IPS-15b (cell line): ENCODE results near the gene SNRNP27.
"Not testable (repeated sequence)": the region's sequence is repeated elsewhere in the genome, so short reads cannot be mapped to it uniquely, and the experiment has no call there.

ENCODE experiments used
- H3K27me3 ChIP-seq: one replicate; pipeline ENCODE4 v1.6.1; 2013; ENCODE audit warnings: low read length; ENCODE audit not compliant: control insufficient read depth, insufficient read depth
- H3K36me3 ChIP-seq: one replicate; pipeline ENCODE4 v1.6.1; 2013; ENCODE audit warnings: low read length; ENCODE audit not compliant: control insufficient read depth, insufficient read depth
- H3K4me1 ChIP-seq: one replicate; pipeline ENCODE4 v1.6.1; 2013; ENCODE audit warnings: mild to moderate bottlenecking, low read length; ENCODE audit not compliant: control insufficient read depth, insufficient read depth
- H3K4me3 ChIP-seq: one replicate; pipeline ENCODE4 v1.5.1; 2013; ENCODE audit warnings: low read depth, low read length
- H3K9ac ChIP-seq: one replicate; pipeline ENCODE4 v1.6.1; 2013; ENCODE audit warnings: low read depth, mild to moderate bottlenecking, low read length
- H3K9me3 ChIP-seq: one replicate; pipeline ENCODE4 v1.6.1; 2013; ENCODE audit warnings: mild to moderate bottlenecking, low read length; ENCODE audit not compliant: control insufficient read depth, insufficient read depth

The SNRNP27 gene

GRCh38 chr2:69892838-69893424 is 825 bp upstream of the SNRNP27 start:
- H3K9me3 ChIP-seq, H3K36me3 ChIP-seq, H3K9ac ChIP-seq, H3K4me1 ChIP-seq, H3K27me3 ChIP-seq: not testable (repeated sequence)
- H3K4me3 ChIP-seq, result peak overlapping the region; percentile 91

DNA sequence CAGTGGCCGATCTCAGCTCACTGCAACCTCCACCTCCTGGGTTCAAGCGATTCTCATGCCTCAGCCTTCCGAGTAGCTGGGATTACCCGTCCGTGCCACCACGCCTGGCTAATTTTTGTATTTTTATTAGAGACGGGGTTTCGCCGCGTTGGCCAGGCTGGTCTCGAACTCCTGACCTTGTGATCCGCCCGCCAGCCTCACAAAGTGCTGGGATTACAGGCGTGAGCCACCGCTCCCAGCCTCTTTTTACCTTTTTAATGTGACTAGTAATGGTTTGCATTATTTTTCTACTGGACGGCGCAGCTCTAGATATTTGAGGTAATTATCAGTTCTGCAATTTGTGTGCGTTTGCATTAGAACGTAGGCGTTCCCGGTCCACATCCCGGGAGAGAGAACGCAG is 981 bp downstream of the SNRNP27 start:
- H3K9me3 ChIP-seq, H3K27me3 ChIP-seq, H3K36me3 ChIP-seq, H3K4me1 ChIP-seq: not testable (repeated sequence)
- Histone ChIP-seq H3K4me3 (peak overlapping the region; percentile 91), H3K9ac (peak overlapping the region; percentile 94)

GRCh38 chr2:69902213-69902922 is 8.6 kb downstream of the SNRNP27 start:
- H3K27me3 ChIP-seq, result no peaks in the 10 kb centered on the region
- H3K9me3 ChIP-seq, result no peaks in the 10 kb centered on the region
- H3K4me3 ChIP-seq, result no peak overlapping the region
- no peak overlapping the region for H3K9ac ChIP-seq
- H3K36me3 ChIP-seq, result peaks cover 13% of the 10 kb centered on the region
- H3K4me1 ChIP-seq, result no peaks in the 10 kb centered on the region

GRCh38 chr2:69907216-69907615 is 13.5 kb downstream of the SNRNP27 start:
- peaks cover 10% of the 10 kb centered on the region for H3K36me3 ChIP-seq
- no peaks in the 10 kb centered on the region for H3K9me3 ChIP-seq
- H3K9ac ChIP-seq, result no peak overlapping the region
- H3K4me1 ChIP-seq, result no peaks in the 10 kb centered on the region
- no peak overlapping the region for H3K4me3 ChIP-seq
- no peaks in the 10 kb centered on the region for H3K27me3 ChIP-seq

- Histone ChIP-seq H3K4me1 (no peaks in the 10 kb centered on the region), H3K9ac (no peak overlapping the region), H3K36me3 (peaks cover 3% of the 10 kb centered on the region), H3K9me3 (no peaks in the 10 kb centered on the region), H3K27me3 (no peaks in the 10 kb centered on the region), H3K4me3 (no peak overlapping the region)
Measured at GRCh38 chr2:69911985-69912563, 18.3 kb downstream of the SNRNP27 start.

DNA sequence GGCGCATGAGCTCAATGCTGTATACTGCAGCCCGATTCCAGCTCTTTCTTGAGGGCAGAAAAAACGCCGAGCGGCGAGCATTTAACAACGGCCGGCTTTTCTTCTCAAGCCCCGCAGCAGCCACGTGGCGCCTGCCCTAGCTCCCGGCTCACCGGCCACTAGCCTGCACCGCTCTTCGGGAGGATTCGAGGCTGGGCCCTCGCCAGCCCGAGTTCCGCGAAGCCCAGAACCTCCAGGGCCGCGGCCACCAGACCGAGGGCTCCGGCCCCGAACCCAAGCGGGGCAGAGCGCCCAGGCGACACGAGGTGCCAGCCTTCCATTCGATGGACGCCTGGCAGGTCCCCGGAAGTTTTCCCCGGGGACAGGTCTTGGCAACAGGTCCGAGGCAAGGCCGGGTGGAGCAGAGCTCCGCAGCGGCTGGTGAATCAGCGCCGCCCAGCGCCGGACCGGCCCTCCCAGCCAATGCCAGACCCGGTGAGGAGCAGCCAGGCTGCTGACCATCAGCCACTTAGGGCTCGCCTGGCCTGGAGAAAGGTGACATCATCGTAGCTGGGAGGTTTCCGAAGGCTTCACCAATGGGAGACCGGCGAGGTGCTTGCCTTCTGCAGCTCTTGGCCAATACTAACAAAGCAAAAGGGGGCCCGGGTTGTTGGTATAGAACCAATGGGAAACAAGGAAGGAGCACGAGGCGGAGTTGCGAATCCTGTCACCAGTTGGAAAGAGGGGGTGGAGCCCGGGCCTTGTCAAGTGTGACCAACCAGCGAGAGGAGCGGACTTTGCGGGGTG is 20.6 kb downstream of the SNRNP27 start:
- Histone ChIP-seq H3K9ac (peak overlapping the region; percentile 87), H3K4me1 (no peaks in the 10 kb centered on the region), H3K36me3 (no peaks in the 10 kb centered on the region), H3K9me3 (no peaks in the 10 kb centered on the region), H3K4me3 (peak overlapping the region; percentile 66), H3K27me3 (no peaks in the 10 kb centered on the region)

DNA sequence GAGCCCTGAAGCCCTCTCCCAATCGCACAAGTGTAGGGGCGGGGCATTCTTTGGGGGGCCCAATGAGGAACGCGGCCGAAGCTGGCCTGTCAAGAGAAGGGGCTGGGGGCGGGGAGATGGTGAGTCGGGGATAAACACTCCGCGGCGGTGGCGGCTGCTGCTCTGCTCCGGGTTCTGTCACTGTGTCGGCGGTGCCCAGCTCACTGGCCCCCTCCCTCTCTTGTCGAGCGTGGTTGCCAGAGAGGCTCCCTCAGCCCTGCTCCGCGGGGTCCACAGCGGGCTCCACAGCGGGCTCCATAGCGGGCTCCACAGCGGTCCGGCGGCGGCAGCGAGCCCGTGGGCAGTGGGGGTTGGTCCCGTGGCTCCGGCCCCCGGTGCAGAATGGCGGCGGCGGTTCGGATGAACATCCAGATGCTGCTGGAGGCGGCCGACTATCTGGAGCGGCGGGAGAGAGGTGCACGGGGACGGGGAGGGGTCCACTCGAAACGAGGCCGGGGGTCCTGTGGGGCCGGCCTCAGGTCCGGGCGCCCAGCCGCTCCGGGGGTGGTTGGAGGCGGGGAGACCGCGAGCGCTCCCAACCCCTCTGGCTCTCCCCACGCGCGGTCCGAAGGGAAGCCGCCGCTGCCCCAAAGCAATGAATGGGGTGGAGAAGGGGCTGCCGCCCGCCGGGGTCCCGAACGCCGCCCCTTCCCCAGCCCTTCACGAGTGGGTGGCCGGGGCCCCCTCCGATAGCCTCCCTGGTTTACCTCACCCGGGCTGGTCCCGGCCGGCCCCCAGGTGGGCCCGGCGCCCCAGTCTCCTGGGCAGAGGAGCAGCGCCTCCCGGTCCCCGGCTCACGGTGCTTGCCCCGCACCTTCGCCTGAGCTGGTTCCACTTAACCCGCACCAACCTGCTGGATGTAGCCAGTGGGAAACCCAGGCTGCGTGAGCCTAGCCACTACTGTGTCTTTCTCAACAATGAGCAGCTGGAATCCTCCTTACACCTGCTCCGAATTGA is 21.5 kb downstream of the SNRNP27 start, which contains the start of gene MXD1:
Gene MXD1, plus strand, starts transcription at position 160 of the 996 bp plus-strand sequence. Its CDS starts 222 bp downstream, at position 382.
- Histone ChIP-seq H3K4me3 (peak within 1 kb of the TSS; percentile 66), H3K27me3 (no peaks in the 10 kb centered on the region), H3K4me1 (no peaks in the 10 kb centered on the region), H3K9me3 (no peaks in the 10 kb centered on the region), H3K36me3 (no peaks in the 10 kb centered on the region), H3K9ac (peak within 1 kb of the TSS; percentile 87)

DNA sequence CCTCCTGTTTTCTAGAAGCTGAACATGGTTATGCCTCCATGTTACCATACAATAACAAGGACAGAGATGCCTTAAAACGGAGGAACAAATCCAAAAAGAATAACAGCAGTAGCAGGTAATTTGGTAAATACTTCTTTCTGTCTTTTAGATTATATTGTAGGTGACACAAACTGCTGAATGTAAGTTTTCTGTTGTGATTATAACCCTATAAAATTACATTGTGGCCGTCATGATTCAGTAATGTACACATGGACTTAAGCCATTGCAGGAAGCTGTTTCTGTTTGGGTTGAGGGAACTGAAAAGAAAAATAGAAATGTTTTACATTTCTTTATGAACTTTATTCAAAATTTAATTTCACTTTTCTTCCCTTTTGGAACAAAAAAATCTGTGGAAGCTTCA is 22.4 kb downstream of the SNRNP27 start:
- Histone ChIP-seq H3K9me3 (no peaks in the 10 kb centered on the region), H3K36me3 (no peaks in the 10 kb centered on the region), H3K9ac (no peak overlapping the region), H3K4me3 (peak overlapping the region; percentile 59), H3K4me1 (no peaks in the 10 kb centered on the region), H3K27me3 (no peaks in the 10 kb centered on the region)

GRCh38 chr2:69917852-69918251 is 24.1 kb downstream of the SNRNP27 start:
- Histone ChIP-seq H3K4me1 (no peaks in the 10 kb centered on the region), H3K9ac (no peak overlapping the region), H3K27me3 (no peaks in the 10 kb centered on the region), H3K9me3 (no peaks in the 10 kb centered on the region), H3K4me3 (no peak overlapping the region), H3K36me3 (no peaks in the 10 kb centered on the region)

DNA sequence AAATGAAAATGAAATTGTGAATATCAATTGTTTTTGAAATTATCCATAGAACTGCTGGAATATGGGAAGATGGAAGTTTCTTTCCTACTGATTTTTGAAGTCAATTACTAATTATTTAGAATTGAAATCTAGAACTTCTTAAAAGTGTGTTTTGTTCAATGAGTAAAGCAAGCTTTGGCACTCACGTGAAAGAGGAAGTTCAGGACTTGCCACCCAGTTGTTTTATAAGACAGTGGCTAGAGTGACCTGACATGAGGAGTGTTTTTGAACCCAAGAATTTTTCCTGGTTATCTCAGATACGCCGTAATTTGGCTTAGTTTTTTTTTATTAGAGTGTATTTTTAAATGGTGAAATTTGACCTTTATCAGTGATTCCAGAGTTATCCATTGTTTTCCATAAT is 24.6 kb downstream of the SNRNP27 start:
- Histone ChIP-seq H3K9me3 (no peaks in the 10 kb centered on the region), H3K36me3 (no peaks in the 10 kb centered on the region), H3K4me3 (no peak overlapping the region), H3K9ac (no peak overlapping the region), H3K27me3 (no peaks in the 10 kb centered on the region), H3K4me1 (no peaks in the 10 kb centered on the region)

GRCh38 chr2:69923116-69923515 is 29.4 kb downstream of the SNRNP27 start:
- no peaks in the 10 kb centered on the region for H3K4me1 ChIP-seq
- H3K36me3 ChIP-seq, result no peaks in the 10 kb centered on the region
- H3K9me3 ChIP-seq, result no peaks in the 10 kb centered on the region
- no peaks in the 10 kb centered on the region for H3K27me3 ChIP-seq
- H3K9ac ChIP-seq, result no peak overlapping the region
- H3K4me3 ChIP-seq, result no peak overlapping the region
